ENCODE measurements around the gene PSMB2. TPM values are rescaled to one million over a fixed set of nuclear protein-coding genes. Genes with fewer than 3 reads are reported as not detected.
A peak's percentile ranks its signal among the peaks of the same experiment; 100 is the strongest.

The PSMB2 gene
- polyA plus RNA-seq, 1 donor from 2014 or later: 48.2 TPM

- Histone ChIP-seq H3K4me2 (ENCODE audit: low read length) (no peak overlapping the region), H4K20me1 (ENCODE audit: insufficient read depth) (no peaks in the 10 kb centered on the region), H3K36me3 (ENCODE audit: insufficient read depth, low read length) (no peaks in the 10 kb centered on the region), H3K79me2 (replicated peaks; ENCODE audit: insufficient read depth, low read length) (no peaks in the 10 kb centered on the region), H3K9me2 (ENCODE audit: insufficient read depth, low read length) (no peaks in the 10 kb centered on the region), H2AFZ (ENCODE audit: low read depth, low read length) (no peak overlapping the region), H3K4me3 (ENCODE audit: low read length) (no peak overlapping the region), H3K9ac (ENCODE audit: low read length) (no peak overlapping the region), H3K27ac (ENCODE audit: low read length) (no peak overlapping the region), H3K9me3 (ENCODE audit: low read length) (no peaks in the 10 kb centered on the region), H3F3A (ENCODE audit: insufficient read depth, low read length, poor library complexity, severe bottlenecking) (no peaks in the 10 kb centered on the region), H3K27me3 (ENCODE audit: insufficient read depth, low read depth, low read length) (peaks cover 7% of the 10 kb centered on the region)
- TF ChIP-seq EP300 (conservative IDR thresholded peaks at IDR 0.05; ENCODE audit: poor library complexity, severe bottlenecking): peak; percentile 16
- TF ChIP-seq TAF1 (IDR thresholded peaks at IDR 0.05; ENCODE audit: low read depth): no peak
- TF ChIP-seq, protein P1, sequence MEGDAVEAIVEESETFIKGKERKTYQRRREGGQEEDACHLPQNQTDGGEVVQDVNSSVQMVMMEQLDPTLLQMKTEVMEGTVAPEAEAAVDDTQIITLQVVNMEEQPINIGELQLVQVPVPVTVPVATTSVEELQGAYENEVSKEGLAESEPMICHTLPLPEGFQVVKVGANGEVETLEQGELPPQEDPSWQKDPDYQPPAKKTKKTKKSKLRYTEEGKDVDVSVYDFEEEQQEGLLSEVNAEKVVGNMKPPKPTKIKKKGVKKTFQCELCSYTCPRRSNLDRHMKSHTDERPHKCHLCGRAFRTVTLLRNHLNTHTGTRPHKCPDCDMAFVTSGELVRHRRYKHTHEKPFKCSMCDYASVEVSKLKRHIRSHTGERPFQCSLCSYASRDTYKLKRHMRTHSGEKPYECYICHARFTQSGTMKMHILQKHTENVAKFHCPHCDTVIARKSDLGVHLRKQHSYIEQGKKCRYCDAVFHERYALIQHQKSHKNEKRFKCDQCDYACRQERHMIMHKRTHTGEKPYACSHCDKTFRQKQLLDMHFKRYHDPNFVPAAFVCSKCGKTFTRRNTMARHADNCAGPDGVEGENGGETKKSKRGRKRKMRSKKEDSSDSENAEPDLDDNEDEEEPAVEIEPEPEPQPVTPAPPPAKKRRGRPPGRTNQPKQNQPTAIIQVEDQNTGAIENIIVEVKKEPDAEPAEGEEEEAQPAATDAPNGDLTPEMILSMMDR (IDR thresholded peaks at IDR 0.05; ENCODE audit: poor library complexity, severe bottlenecking): no peak
- TF ChIP-seq, protein P2, sequence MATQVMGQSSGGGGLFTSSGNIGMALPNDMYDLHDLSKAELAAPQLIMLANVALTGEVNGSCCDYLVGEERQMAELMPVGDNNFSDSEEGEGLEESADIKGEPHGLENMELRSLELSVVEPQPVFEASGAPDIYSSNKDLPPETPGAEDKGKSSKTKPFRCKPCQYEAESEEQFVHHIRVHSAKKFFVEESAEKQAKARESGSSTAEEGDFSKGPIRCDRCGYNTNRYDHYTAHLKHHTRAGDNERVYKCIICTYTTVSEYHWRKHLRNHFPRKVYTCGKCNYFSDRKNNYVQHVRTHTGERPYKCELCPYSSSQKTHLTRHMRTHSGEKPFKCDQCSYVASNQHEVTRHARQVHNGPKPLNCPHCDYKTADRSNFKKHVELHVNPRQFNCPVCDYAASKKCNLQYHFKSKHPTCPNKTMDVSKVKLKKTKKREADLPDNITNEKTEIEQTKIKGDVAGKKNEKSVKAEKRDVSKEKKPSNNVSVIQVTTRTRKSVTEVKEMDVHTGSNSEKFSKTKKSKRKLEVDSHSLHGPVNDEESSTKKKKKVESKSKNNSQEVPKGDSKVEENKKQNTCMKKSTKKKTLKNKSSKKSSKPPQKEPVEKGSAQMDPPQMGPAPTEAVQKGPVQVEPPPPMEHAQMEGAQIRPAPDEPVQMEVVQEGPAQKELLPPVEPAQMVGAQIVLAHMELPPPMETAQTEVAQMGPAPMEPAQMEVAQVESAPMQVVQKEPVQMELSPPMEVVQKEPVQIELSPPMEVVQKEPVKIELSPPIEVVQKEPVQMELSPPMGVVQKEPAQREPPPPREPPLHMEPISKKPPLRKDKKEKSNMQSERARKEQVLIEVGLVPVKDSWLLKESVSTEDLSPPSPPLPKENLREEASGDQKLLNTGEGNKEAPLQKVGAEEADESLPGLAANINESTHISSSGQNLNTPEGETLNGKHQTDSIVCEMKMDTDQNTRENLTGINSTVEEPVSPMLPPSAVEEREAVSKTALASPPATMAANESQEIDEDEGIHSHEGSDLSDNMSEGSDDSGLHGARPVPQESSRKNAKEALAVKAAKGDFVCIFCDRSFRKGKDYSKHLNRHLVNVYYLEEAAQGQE (IDR thresholded peaks at IDR 0.05; ENCODE audit: borderline replicate concordance): peak; percentile 53
- peak; percentile 26 for TF ChIP-seq POLR2AphosphoS5 (IDR thresholded peaks at IDR 0.05)
- no peak for TF ChIP-seq MXI1 (conservative IDR thresholded peaks at IDR 0.05; ENCODE audit: poor library complexity, severe bottlenecking)
- no peak for TF ChIP-seq RAD21 (conservative IDR thresholded peaks at IDR 0.05)
Measured at GRCh38 chr1:35659589-35659988, 18.3 kb upstream of the PSMB2 start.

- Histone ChIP-seq H3K36me3 (ENCODE audit: insufficient read depth, low read length) (no peaks in the 10 kb centered on the region), H3K4me3 (ENCODE audit: low read length) (no peak overlapping the region), H2AFZ (ENCODE audit: low read depth, low read length) (no peak overlapping the region), H3K27me3 (ENCODE audit: insufficient read depth, low read depth, low read length) (peaks cover 10% of the 10 kb centered on the region), H3K79me2 (replicated peaks; ENCODE audit: insufficient read depth, low read length) (no peaks in the 10 kb centered on the region), H3K4me2 (ENCODE audit: low read length) (no peak overlapping the region), H3K27ac (ENCODE audit: low read length) (no peak overlapping the region), H3K9ac (ENCODE audit: low read length) (no peak overlapping the region), H3K9me2 (ENCODE audit: insufficient read depth, low read length) (no peaks in the 10 kb centered on the region), H4K20me1 (ENCODE audit: insufficient read depth) (no peaks in the 10 kb centered on the region), H3F3A (ENCODE audit: insufficient read depth, low read length, poor library complexity, severe bottlenecking) (no peaks in the 10 kb centered on the region), H3K9me3 (ENCODE audit: low read length) (no peaks in the 10 kb centered on the region)
- TF ChIP-seq EP300 (conservative IDR thresholded peaks at IDR 0.05; ENCODE audit: poor library complexity, severe bottlenecking) (no peak), POLR2AphosphoS5 (IDR thresholded peaks at IDR 0.05) (no peak), RAD21 (conservative IDR thresholded peaks at IDR 0.05) (no peak), EZH2 (IDR thresholded peaks at IDR 0.05; ENCODE audit: borderline replicate concordance, insufficient read depth, low read length, poor library complexity, severe bottlenecking) (no peak), MXI1 (conservative IDR thresholded peaks at IDR 0.05; ENCODE audit: poor library complexity, severe bottlenecking) (no peak), SMC3 (conservative IDR thresholded peaks at IDR 0.05; ENCODE audit: poor library complexity) (no peak), TAF1 (IDR thresholded peaks at IDR 0.05; ENCODE audit: low read depth) (no peak)
- TF ChIP-seq, protein P2 (IDR thresholded peaks at IDR 0.05; ENCODE audit: borderline replicate concordance): no peak
- TF ChIP-seq, protein P1 (IDR thresholded peaks at IDR 0.05; ENCODE audit: poor library complexity, severe bottlenecking): no peak
Measured at GRCh38 chr1:35657851-35658250, 16.5 kb upstream of the PSMB2 start.

Data from neural cell (in vitro differentiated cells).